B cell (primary cell): ENCODE data around the gene CTCF. TPM values are rescaled to one million over a fixed set of nuclear protein-coding genes. Genes with fewer than 3 reads are reported as not detected.
A peak's percentile ranks its signal among the peaks of the same experiment; 100 is the strongest.

Experiments used
- ATAC-seq: fragments of 200-7000 bp; cut with Tn5 transposase; one replicate; pipeline ENCODE4 v1.10.0; 2021; ENCODE audit warnings: low read depth, mild to moderate bottlenecking, moderate number of reproducible peaks, moderate library complexity
- CTCF ChIA-PET: fragments of 350-600 bp; sonication (Branson Sonifier 250); formaldehyde crosslinking; loops from one replicate; lab custom pipeline; 2021; ENCODE audit warnings: antibody characterized with exemption, inconsistent platforms; lab: Charles Lee
- POLR2A ChIA-PET: fragments of 350-600 bp; sonication (Branson Sonifier 250); formaldehyde crosslinking; loops from one replicate; lab custom pipeline; 2021; ENCODE audit warnings: antibody characterized with exemption; lab: Charles Lee
- DNase-seq: peaks from one replicate; pipeline ENCODE4 v3.0.0; 2013
- H2AFZ ChIP-seq: 2 replicates; pipeline ENCODE4 v1.6.1; 2012; ENCODE audit warnings: mild to moderate bottlenecking, low read depth, low read length; ENCODE audit not compliant: insufficient read depth, poor library complexity, severe bottlenecking
- H3K27ac ChIP-seq, 2 donors: 1 replicate in 1 of 2; 2 replicates in 1 of 2; pipeline ENCODE4 v1.5.1; 2012 to 2013; ENCODE audit warnings: low read length in 2 of 2, mild to moderate bottlenecking in 2 of 2, moderate library complexity in 1 of 2
- H3K27me3 ChIP-seq, 4 experiments: fragments of 200-600 bp in 1 of 4; sonication (generic) in 1 of 4; replicated peaks in 1 of 4; 1 replicate in 2 of 4; 2 replicates in 2 of 4; pipeline versions ENCODE4 v1.6.1 to v1.7.0; 2013 to 2016; ENCODE audit warnings: low read length in 3 of 4, mild to moderate bottlenecking in 2 of 4, mixed read lengths in 1 of 4, moderate library complexity in 1 of 4; ENCODE audit not compliant: insufficient read depth in 4 of 4, control insufficient read depth in 3 of 4; ENCODE audit errors: control extremely low read depth in 1 of 4
- H3K36me3 ChIP-seq, 2 experiments: replicated peaks in 1 of 2; 1 replicate in 1 of 2; 2 replicates in 1 of 2; pipeline versions ENCODE4 v1.6.1 to v1.7.1; 2013; ENCODE audit warnings: low read length in 1 of 2; ENCODE audit not compliant: insufficient read depth in 2 of 2, control insufficient read depth in 1 of 2; ENCODE audit errors: control extremely low read depth in 1 of 2, extremely low read depth in 1 of 2
- H3K4me1 ChIP-seq, 2 donors: fragments of 200-600 bp in 1 of 2; sonication (generic) in 1 of 2; 1 replicate in 1 of 2; 2 replicates in 1 of 2; pipeline versions ENCODE4 v1.5.1 to v1.6.1; 2013 to 2017; ENCODE audit warnings: low read length in 2 of 2; ENCODE audit not compliant: control insufficient read depth in 2 of 2, insufficient read depth in 2 of 2
- H3K4me2 ChIP-seq: replicated peaks from 2 replicates; pipeline ENCODE3; 2012; ENCODE audit warnings: mild to moderate bottlenecking, low read depth, low read length; ENCODE audit not compliant: poor library complexity, severe bottlenecking
- H3K4me3 ChIP-seq, 5 experiments: fragments of 200-600 bp in 1 of 5; sonication (generic) in 1 of 5; 1 replicate in 3 of 5; 2 replicates in 2 of 5; pipeline versions ENCODE4 v1.5.1 to v1.7.0; 2011 to 2016; ENCODE audit warnings: low read length in 4 of 5, mild to moderate bottlenecking in 4 of 5, low read depth in 2 of 5, control low read depth in 1 of 5, moderate library complexity in 1 of 5; ENCODE audit not compliant: insufficient read depth in 1 of 5; ENCODE audit errors: control extremely low read depth in 1 of 5, extremely low read depth in 1 of 5
- H3K79me2 ChIP-seq: fragments of 200-600 bp; sonication (generic); one replicate; pipeline ENCODE4 v1.6.0; 2016; ENCODE audit warnings: low read length; ENCODE audit not compliant: control insufficient read depth, insufficient read depth
- H3K9ac ChIP-seq: fragments of 200-600 bp; sonication (generic); 2 replicates; pipeline ENCODE4 v1.6.1; 2017; ENCODE audit warnings: mild to moderate bottlenecking, low read length, moderate library complexity
- H3K9me3 ChIP-seq, 3 donors: one replicate each; pipeline versions ENCODE4 v1.6.1 to v1.7.1; 2013; ENCODE audit warnings: low read length in 2 of 3; ENCODE audit not compliant: control insufficient read depth in 2 of 3, insufficient read depth in 1 of 3; ENCODE audit errors: control extremely low read depth in 1 of 3
- H4K20me1 ChIP-seq: 2 replicates; pipeline ENCODE4 v1.6.0; 2012; ENCODE audit warnings: mild to moderate bottlenecking, low read length; ENCODE audit not compliant: insufficient read depth, control insufficient read depth, poor library complexity, severe bottlenecking
- H3K27ac Mint-ChIP-seq: one replicate; pipeline ENCODE4 v1.8.0; 2021; ENCODE audit warnings: mixed read lengths
- H3K27me3 Mint-ChIP-seq: one replicate; pipeline ENCODE4 v1.8.0; 2021; ENCODE audit warnings: mixed read lengths
- H3K4me1 Mint-ChIP-seq: one replicate; pipeline ENCODE4 v1.8.0; 2021; ENCODE audit warnings: mixed read lengths
- H3K4me3 Mint-ChIP-seq: one replicate; pipeline ENCODE4 v1.8.0; 2021; ENCODE audit warnings: mixed read lengths
- H3K9me3 Mint-ChIP-seq: one replicate; pipeline ENCODE4 v1.8.0; 2022; ENCODE audit warnings: mixed read lengths; ENCODE audit not compliant: insufficient read depth
- EZH2 ChIP-seq: IDR thresholded peaks from 2 replicates; pipeline ENCODE4 v1.6.1; 2012; ENCODE audit warnings: borderline replicate concordance, low read depth, mild to moderate bottlenecking, moderate library complexity, low read length; ENCODE audit not compliant: insufficient read depth, poor library complexity, severe bottlenecking
- WGBS: methylation state at CpG from one replicate; pipeline ENCODE4 v1.1.5; 2013; ENCODE audit warnings: missing lambda C conversion rate; ENCODE audit not compliant: insufficient coverage; 5-methylcytosine and 5-hydroxymethylcytosine counted together
- intact Hi-C: fragments of 100-400 bp; cut with micrococcal nuclease; formaldehyde crosslinking; loops from one replicate; pipeline ENCODE4 v1.10.0; 2022
- polyA plus RNA-seq: library from polyadenylated mRNA; depleted of rRNA; stranded (reverse); fragments of >200 nt; gene quantifications from 2 replicates; pipeline ENCODE4 v1.2.3, GENCODE V29; 2012
- total RNA-seq, 2 donors: library from RNA; stranded (reverse); fragments of 120-200 nt in 1 of 2; gene quantifications; 1 replicate in 1 of 2; 2 replicates in 1 of 2; pipeline versions ENCODE4 v1.2.3 to v1.2.4, GENCODE V29; 2013 to 2022
- TF ChIP-seq, protein P1 (sequence below): fragments of 200-600 bp; IDR thresholded peaks from one replicate; pipeline ENCODE4 v1.8.0; 2022; ENCODE audit warnings: antibody characterized with exemption, mild to moderate bottlenecking

Gene CTCF
- total and polyA plus RNA-seq, 2 donors (not counting 1 experiment from before 2014, with no cell fraction given): 42.7 to 78.4 TPM

DNA sequence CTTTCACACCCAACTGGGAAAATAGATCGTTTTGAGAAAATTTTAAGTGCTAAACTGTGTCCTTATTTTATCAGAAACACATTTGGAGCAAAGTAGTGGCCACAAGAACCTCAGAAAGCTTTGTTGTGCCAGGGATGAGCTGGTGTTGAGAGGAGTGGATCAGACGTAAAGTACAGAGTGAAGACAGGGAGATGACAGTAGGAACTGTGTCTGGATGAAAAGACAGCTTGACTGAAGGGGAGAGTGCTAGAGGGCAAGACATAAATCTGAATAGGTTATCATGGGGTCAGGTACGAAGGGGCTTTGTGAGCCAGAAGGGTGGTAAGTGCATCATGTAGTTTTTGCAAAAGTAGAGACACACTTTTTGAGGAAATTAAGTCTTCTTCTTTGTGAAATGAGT is 43.3 kb downstream of the CTCF start:
- no peak for TF ChIP-seq EZH2
- TF ChIP-seq, protein P1, sequence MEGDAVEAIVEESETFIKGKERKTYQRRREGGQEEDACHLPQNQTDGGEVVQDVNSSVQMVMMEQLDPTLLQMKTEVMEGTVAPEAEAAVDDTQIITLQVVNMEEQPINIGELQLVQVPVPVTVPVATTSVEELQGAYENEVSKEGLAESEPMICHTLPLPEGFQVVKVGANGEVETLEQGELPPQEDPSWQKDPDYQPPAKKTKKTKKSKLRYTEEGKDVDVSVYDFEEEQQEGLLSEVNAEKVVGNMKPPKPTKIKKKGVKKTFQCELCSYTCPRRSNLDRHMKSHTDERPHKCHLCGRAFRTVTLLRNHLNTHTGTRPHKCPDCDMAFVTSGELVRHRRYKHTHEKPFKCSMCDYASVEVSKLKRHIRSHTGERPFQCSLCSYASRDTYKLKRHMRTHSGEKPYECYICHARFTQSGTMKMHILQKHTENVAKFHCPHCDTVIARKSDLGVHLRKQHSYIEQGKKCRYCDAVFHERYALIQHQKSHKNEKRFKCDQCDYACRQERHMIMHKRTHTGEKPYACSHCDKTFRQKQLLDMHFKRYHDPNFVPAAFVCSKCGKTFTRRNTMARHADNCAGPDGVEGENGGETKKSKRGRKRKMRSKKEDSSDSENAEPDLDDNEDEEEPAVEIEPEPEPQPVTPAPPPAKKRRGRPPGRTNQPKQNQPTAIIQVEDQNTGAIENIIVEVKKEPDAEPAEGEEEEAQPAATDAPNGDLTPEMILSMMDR: no peak
- Mint-ChIP-seq H3K27me3 (no peaks in the 10 kb centered on the region), H3K27ac (no peak overlapping the region), H3K9me3 (no peaks in the 10 kb centered on the region), H3K4me1 (peaks cover 28% of the 10 kb centered on the region), H3K4me3 (no peak overlapping the region)
- Histone ChIP-seq H2AFZ (no peak overlapping the region), H3K27ac (peak overlapping the region in 1 of 2 donors; percentile 3), H4K20me1 (peaks cover 67% of the 10 kb centered on the region), H3K36me3 (peaks cover 1 to 9% of the 10 kb centered on the region in 2 experiments), H3K4me2 (no peak overlapping the region), H3K9me3 (no peaks in the 10 kb centered on the region), H3K4me1 (peaks cover 4 to 5% of the 10 kb centered on the region in 2 donors), H3K79me2 (peaks cover 95% of the 10 kb centered on the region), H3K4me3 (no peak overlapping the region), H3K27me3 (no peaks in the 10 kb centered on the region), H3K9ac (no peak overlapping the region)
- POLR2A ChIA-PET: no interaction called here
- CTCF ChIA-PET: interaction anchor here (1.1 to 1.3 kb wide), 2 partner anchors 11 to 59 kb away, joined by 3 to 4 read pairs; no protein-coding TSS in a partner anchor
- DNase-seq (no peak), ATAC-seq (no peak)
- WGBS: 100% methylated on average over 3 of the region's 3 CpGs
- intact Hi-C loops: loop anchor here (5.0 kb wide), 1 partner anchor 38 kb away; no protein-coding TSS in a partner anchor

- peaks cover 94% of the 10 kb centered on the region for H3K79me2 ChIP-seq
- ATAC-seq (no peak), DNase-seq (no peak)
- H3K27me3 Mint-ChIP-seq: no peaks in the 10 kb centered on the region
- intact Hi-C loops: loop anchor here (5.0 kb wide), 1 partner anchor 39 kb away; no protein-coding TSS in a partner anchor
- H3K27ac ChIP-seq: no peak overlapping the region
- H3K27ac Mint-ChIP-seq: no peak overlapping the region
- H3K4me1 Mint-ChIP-seq: peaks cover 22% of the 10 kb centered on the region
- no peaks in the 10 kb centered on the region for H3K9me3 Mint-ChIP-seq
- H3K4me1 ChIP-seq: peaks cover 4 to 5% of the 10 kb centered on the region in 2 donors
- H3K9me3 ChIP-seq: no peaks in the 10 kb centered on the region
- H3K4me2 ChIP-seq: no peak overlapping the region
- no peaks in the 10 kb centered on the region for H3K27me3 ChIP-seq
- ChIA-PET CTCF (interaction anchor here (0.6 to 1.8 kb wide), 5 partner anchors 12 to 598 kb away, joined by 3 to 6 read pairs (median 3); no protein-coding TSS in a partner anchor), POLR2A (interaction anchor here (0.7 kb wide), 1 partner anchor 13 kb away, joined by 8 read pairs; no protein-coding TSS in a partner anchor)
- H4K20me1 ChIP-seq: peaks cover 63% of the 10 kb centered on the region
- H3K9ac ChIP-seq: no peak overlapping the region
- no peak overlapping the region for H2AFZ ChIP-seq
- H3K4me3 ChIP-seq: no peak overlapping the region
- H3K36me3 ChIP-seq: peaks cover 7 to 19% of the 10 kb centered on the region in 2 experiments
- H3K4me3 Mint-ChIP-seq: no peak overlapping the region
- no peak for TF ChIP-seq EZH2
- TF ChIP-seq, protein P1: no peak
- 100% methylated on average over 1 of the region's 6 CpGs for WGBS
These were observed 44.3 kb downstream of the CTCF start for GRCh38 chr16:67606632-67607031.
